D721Med (cell line): Measurements from ENCODE around the gene RAB33B.

Experiments used
- DNase-seq: peaks from one replicate; pipeline ENCODE4 v3.0.0; 2011; ENCODE audit warnings: low spot score; ENCODE audit not compliant: insufficient read length
- FAIRE-seq: peaks from 2 replicates; lab custom pipeline; 2011; peaks lifted over from hg19 to GRCh38; lab: Jason Lieb, UNC
- CTCF ChIP-seq: IDR thresholded peaks from 2 replicates; pipeline ENCODE4 v1.5.1; 2012; ENCODE audit warnings: mild to moderate bottlenecking, control low read depth; ENCODE audit not compliant: insufficient read depth; ENCODE audit errors: missing control alignments

Gene RAB33B

DNA sequence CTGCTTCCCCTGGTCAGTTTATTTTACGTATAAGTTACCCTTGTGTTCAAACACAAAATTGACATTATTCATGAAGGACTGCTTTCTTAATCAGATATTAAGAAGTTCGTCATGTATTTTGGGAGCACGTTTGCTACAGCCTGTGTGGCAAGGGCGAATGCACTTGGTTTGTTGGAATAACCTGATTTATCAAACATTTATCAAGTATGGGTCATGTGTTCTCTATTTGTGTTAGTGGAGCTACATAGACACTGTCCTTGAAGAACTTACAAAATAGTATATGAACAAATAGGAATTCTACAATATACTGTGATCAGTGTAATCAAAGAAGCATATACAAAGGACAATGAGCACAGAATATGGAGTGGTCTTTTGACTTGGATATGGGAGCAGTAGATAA is 22.4 kb downstream of the RAB33B start:
- FAIRE-seq (no peak), DNase-seq (no peak)
- TF ChIP-seq CTCF = no peak

DNA sequence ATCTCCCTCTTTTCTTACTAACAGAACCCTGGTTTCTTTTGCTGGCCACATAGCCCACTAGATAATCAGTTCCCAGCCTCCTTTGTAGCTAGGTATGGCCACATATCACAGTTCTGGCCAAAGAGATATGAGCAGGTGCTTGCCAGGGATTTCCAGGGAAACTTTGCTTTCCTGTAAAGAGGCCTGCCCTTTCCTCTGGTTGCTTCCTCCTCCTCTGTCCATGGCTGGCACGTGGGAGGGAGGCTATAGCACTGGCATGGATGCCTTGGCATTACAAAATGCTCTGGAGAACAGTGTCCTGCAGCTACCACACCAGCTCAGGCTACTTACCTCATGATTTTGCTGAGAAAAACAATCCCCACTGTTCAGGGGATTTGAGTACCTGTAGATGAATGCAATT is 27.5 kb downstream of the RAB33B start:
- TF ChIP-seq CTCF = no peak
- DNase-seq = no peak
- FAIRE-seq = no peak

GRCh38 chr4:139483000-139483399 is 29.1 kb downstream of the RAB33B start:
- FAIRE-seq = no peak
- DNase-seq = no peak
- no peak for TF ChIP-seq CTCF

GRCh38 chr4:139484783-139485311 is 30.9 kb downstream of the RAB33B start:
- FAIRE-seq (no peak), DNase-seq (no peak)
- TF ChIP-seq CTCF = no peak

- TF ChIP-seq CTCF = no peak
- no peak for DNase-seq
- FAIRE-seq = no peak
These were observed 34.5 kb downstream of the RAB33B start for GRCh38 chr4:139488442-139488841.

GRCh38 chr4:139489638-139490037 is 35.7 kb downstream of the RAB33B start:
- DNase-seq = no peak
- no peak for FAIRE-seq
- no peak for TF ChIP-seq CTCF

DNA sequence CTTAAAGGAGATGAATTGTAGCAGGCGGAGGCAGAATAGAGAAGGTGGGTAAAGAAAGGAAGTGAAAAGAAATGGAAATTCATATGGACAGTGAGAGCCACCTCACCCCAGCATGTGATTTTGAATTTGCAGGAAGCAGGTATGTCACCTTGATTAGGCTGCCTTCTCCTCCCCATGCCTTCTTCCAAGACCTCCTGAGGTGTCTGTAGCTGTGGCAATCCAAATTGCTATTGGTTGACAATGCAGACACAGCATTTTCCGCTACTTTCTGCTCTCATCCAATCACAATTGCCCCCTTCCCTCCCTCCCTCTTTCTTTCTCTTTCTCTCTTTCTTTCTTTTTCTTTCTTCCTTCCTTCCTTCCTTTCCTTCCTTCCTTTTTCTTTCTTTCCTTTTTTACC is 38.5 kb downstream of the RAB33B start:
- TF ChIP-seq CTCF = no peak
- FAIRE-seq = no peak

More for the DNA sequence above, 38.5 kb downstream of the RAB33B start:
- DNase-seq = no peak
